A673 (cell line): ENCODE data around the gene C13orf46.

Experiments
- EZH2 ChIP-seq: fragments of 200-600 bp; sonication (generic); IDR thresholded peaks from 2 replicates; pipeline ENCODE4 v1.6.1; 2017; ENCODE audit warnings: borderline replicate concordance, low read depth, mild to moderate bottlenecking, mixed read lengths, antibody characterized with exemption, low read length; ENCODE audit not compliant: poor library complexity, severe bottlenecking
- TF ChIP-seq, protein P1 (sequence below): fragments of 300-800, 200-600 bp; sonication (generic); conservative IDR thresholded peaks from 2 replicates; pipeline ENCODE4 v1.5.1; 2017; ENCODE audit warnings: low read depth, mild to moderate bottlenecking, antibody characterized with exemption, low read length, moderate library complexity, mixed read lengths

DNA sequence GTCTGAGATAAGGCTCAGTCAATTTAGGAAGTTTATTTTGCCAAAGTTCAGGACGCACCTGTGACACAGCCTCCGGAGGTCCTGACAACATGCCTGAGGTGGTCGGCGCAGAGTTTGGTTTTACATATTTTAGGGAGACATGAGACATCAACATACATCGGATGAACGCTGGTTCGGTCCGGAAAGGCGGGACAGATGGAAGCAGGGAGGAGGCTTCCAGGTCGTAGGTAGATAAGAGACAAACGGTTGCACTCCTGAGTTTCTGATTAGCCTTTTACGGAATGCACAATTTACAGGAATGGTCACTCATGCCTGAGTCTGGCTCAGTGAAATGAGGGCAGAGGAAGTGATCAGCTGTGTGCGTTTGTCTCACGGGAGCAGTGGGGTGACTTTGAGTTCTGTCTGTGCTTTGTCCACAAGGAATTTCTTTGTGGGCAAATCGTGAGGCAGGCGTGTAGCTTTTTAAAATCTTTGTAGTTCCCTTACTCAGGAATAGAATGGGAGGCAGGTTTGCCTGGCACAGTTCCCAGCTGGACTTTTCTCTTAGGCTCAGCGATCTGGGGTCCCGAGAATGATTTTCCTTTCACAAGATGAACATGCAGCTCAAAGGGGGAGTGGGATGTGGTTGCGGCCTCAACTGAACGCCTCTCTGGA lies 36.2 kb downstream of the C13orf46 start:
- TF ChIP-seq, protein P1, sequence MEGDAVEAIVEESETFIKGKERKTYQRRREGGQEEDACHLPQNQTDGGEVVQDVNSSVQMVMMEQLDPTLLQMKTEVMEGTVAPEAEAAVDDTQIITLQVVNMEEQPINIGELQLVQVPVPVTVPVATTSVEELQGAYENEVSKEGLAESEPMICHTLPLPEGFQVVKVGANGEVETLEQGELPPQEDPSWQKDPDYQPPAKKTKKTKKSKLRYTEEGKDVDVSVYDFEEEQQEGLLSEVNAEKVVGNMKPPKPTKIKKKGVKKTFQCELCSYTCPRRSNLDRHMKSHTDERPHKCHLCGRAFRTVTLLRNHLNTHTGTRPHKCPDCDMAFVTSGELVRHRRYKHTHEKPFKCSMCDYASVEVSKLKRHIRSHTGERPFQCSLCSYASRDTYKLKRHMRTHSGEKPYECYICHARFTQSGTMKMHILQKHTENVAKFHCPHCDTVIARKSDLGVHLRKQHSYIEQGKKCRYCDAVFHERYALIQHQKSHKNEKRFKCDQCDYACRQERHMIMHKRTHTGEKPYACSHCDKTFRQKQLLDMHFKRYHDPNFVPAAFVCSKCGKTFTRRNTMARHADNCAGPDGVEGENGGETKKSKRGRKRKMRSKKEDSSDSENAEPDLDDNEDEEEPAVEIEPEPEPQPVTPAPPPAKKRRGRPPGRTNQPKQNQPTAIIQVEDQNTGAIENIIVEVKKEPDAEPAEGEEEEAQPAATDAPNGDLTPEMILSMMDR = no peak
- TF ChIP-seq EZH2 = no peak
